GM18873 (cell line): ENCODE data around the gene TAS1R1.
"Not testable (repeated sequence)": the region's sequence is repeated elsewhere in the genome, so short reads cannot be mapped to it uniquely, and the experiment has no call there.

ENCODE experiments used
- ATAC-seq: cut with Tn5 transposase; IDR thresholded peaks from one replicate; pipeline ENCODE4 v1.9.1; 2021; ENCODE audit warnings: mild to moderate bottlenecking, moderate library complexity, moderate number of reproducible peaks; ENCODE audit not compliant: unreplicated experiment, low FRiP score

TAS1R1 gene

DNA sequence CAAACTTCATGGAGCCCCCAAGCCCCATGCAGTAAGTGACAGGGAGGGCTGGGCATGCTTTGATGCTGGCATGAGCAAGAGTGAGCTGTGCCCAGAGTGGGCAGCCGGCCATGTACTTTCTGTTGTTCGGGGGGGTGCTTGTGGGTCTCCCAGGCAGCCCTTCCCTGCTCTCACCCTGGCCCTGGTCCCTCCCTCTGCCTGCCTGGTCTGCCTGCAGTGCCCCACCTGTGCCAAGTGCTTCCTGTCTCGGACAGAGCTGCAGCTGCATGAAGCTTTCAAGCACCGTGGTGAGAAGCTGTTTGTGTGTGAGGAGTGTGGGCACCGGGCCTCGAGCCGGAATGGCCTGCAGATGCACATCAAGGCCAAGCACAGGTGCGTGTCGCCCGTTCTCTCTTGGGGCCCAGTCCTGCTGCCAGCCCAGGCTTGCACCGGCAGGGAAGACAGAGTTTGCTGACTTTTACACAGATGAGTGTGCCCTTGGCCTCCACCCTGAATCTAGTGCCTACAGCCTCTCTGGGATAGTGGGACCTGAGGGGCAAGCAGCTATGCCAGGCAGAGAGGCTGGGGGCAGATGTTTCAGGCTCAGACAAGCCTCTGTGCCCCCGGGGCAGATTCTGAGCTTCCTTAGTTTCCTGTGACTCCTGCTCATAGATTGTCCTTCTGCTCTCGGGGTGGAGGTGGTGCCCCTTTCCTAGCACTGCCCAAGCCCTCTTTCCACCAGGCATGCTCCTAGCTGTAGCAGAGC lies 32.3 kb downstream of the TAS1R1 start:
- no peak for ATAC-seq

DNA sequence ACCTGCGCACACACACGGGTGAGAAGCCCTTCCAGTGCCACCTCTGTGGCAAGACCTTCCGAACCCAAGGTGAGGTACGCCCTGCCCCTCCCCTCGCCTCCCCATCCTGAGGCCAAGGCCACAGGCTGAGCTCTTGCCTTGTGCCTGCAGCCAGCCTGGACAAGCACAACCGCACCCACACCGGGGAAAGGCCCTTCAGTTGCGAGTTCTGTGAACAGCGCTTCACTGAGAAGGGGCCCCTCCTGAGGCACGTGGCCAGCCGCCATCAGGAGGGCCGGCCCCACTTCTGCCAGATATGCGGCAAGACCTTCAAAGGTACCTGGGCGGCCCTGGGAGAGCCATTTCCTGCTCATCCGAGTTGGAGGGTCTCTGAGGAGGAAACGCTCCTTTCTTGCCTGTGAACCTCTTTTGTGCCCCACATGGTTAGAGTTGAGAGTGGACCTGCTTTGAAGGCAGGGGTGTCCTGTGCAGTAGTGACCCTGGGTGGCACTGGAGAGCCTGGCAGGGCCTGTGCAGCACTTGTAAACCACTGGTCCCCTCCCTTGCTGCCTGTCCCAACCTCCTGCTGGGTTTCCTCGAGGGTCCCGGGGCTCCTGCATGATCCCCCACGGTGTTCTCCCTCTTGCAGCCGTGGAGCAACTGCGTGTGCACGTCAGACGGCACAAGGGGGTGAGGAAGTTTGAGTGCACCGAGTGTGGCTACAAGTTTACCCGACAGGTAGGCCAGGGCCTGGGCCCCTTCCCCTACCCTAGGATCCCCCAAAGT lies 33.2 kb downstream of the TAS1R1 start:
- no peak for ATAC-seq

DNA sequence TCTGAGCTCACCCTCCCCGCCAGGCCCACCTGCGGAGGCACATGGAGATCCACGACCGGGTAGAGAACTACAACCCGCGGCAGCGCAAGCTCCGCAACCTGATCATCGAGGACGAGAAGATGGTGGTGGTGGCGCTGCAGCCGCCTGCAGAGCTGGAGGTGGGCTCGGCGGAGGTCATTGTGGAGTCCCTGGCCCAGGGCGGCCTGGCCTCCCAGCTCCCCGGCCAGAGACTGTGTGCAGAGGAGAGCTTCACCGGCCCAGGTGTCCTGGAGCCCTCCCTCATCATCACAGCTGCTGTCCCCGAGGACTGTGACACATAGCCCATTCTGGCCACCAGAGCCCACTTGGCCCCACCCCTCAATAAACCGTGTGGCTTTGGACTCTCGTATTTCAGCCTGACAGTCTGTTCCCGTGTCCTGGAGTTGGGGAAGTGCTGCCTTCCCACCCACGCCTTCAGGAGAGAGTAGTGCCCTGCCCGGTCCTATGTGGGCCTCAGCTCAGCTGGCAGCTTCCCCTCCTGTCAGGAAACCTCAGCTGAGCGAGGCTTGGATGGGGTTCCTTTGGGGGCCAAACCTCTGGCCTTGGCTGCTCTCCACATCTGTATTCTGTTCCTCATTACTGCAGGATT lies 33.9 kb downstream of the TAS1R1 start:
- ATAC-seq, result no peak

DNA sequence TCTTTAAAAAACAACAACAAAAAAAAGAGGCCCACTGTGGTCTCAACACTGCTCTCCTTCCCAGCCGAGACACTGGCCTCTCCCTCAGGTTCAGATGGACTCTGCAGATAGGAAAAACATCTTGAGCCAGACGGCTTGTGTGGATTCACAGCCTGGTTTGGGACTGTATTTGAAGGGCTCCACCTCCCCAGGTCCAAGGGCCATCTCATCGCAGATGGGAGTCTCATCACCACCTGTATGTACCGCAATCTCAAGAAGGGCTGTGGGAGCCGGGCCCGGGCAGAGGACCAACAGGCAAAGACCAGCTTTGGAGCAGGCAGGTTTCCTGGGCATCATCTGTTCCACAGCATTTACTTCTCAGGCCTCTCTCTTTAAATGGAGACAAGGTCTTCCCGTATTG lies 34.9 kb downstream of the TAS1R1 start:
- ATAC-seq, result no peak

DNA sequence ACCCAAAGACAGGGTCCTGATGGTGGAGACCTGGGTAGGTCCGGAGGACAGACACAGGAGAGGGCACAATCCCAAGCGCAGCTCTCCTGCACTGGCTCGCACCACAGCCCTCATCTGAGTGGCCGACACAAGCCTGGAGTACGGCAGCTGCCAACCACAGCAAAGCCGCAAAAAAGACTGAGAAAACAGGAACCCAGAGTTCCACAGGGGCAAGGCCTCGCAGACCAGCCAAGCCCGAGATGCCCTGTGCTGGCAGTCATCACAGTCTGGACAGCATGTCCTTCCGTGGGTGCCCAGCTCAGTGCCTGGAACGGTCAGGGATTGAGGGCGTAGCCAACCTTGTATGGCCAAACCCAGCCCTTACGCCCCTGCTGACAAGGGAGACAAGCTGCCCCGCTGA lies 36.1 kb downstream of the TAS1R1 start:
- ATAC-seq, result no peak

DNA sequence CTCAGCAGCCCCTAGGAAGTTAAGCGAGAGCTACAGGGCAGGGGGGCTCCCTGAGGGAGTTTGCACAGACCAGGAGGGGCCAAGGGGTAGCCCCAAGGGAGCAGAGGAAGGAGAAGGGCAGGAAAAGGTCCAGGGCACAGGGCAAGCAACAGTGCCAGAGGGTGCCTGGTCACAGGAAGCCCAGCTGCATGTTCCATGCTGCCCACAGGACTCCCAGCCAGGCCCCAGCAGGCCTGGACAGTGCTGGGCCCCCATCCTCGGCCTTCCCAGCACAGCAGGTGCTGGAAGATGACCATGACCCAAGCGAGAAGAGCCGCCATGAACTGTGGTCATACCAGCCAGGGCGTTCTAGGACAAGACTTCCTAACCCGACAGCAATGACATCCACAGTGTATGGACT lies 36.5 kb downstream of the TAS1R1 start:
- ATAC-seq, result no peak

DNA sequence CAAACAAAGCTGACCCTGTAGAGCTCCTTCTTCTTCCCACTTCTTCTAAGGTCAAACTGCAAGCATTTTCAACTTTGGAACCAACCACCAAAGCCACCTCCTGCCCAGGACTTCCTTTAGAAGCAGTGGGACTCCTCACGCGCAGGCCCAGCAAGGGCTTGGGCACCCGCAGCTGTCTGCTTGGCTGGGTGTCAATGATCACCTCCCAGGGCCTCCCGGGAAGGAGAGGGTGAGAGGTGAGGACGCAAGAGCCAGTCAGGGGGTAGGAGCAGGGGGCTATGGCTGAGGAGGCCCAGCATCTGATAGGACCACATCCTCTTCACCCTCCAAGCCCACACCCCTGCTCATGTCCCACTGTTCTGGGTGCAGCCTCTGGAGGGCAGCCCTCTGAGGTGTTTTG lies 37.3 kb downstream of the TAS1R1 start:
- ATAC-seq, result no peak

DNA sequence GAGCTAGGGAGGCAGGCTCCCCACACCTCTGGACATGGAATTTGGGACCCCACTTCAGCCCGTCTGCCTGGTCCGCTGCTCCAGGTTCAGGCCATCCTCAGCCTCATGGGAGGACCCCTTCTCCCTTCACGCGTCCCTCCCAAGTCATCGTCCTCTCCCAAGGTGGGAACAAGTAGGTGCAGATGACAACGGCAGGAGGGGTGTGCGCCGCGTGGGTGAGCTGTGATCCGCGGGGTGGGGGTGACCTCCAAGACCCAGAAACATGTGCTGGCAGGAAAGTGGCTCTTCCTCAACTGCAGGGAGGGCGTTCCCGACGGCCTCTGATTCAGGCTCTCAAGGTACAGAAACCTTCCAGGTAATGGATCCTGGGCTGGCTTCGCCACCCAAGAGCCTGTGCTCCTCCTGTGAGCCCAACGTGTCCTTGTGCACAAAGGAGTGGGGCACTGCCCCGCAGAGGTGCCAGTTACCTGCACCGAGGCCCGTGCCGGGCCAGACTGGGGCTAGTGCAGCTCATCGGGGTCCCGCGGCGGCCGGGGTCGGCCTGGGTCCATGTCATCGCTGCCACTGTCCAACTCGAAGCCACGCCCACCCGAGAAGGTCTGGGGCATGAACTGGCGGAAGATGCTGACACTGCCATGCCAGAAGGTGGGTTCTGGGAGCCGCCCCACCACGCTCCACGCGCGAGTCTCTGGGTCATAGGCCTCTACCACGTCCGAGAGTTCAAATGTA lies 37.9 kb downstream of the TAS1R1 start:
- no peak for ATAC-seq

DNA sequence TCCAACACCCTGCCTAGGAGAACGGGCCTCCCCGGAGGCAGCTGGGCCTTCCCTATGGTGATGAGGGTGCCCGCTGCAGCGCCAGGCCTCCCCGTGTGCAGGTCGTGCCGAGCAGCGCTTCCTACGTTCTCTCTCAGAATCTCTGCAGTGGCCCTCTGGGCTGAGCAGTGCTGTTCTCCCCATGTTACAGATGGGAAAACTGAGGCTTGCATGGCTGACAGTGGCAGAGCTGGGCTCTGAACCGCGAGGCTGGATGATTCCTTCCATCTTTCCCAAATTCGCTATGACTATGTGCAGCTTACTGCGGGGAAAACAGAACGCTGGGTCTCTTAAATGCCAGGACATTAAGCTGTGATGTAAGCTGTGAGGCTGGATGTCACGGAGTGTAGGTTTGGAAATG lies 38.7 kb downstream of the TAS1R1 start:
- ATAC-seq, result no peak

DNA sequence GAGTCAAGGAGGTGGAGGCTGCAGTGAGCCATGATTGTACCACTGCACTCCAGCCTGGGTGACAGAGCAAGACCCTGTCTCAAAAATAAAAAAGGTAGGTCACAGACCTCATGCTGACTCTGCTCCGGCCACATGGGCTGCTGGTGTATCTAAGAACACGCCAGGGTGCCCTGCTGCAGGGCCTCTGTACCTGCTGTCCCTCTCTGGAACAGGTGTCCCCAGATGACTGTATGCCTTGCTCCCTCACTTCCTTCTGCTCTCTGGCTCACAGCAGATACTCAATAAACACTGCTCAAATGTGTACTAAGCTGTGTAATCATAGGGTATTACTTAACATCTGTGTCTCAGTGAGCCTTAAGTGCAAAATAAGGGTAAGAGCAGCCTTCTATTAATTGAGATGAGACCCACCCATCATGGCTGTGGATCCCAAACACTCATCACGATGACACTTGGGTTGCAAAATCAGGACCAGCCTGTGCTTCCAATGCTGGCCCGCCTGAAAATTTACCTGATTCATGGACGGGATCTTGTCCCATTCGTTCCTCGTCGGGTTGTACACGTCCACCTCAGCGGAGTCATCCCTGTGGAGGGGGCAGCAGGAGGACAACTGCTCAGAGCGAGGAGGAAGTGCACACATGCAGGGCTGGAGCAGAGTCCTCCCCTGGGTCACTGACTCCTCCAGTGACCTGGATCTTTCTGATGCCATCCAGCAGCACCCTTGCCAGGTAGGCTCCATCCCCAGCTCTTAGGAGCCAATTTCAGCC lies 40.1 kb downstream of the TAS1R1 start:
- ATAC-seq, result no peak

DNA sequence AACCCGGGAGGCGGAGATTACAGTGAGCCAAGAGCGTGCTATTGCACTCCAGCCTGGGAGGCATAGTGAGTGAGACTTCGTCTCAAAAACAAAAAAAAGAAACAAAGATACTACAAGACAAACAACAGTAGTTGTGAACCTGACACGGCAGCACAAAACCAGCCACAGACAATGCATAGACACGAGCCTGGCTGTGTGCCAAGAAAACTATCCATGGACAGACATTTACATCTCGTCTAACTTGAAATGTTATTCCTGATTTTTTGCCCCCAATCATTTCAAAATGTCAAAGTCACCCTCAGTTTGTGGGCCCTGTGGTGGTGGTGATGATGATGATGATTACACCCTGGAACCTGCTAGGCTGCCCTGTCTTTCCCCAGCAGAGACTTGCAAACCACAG lies 41.2 kb downstream of the TAS1R1 start:
- no peak for ATAC-seq

DNA sequence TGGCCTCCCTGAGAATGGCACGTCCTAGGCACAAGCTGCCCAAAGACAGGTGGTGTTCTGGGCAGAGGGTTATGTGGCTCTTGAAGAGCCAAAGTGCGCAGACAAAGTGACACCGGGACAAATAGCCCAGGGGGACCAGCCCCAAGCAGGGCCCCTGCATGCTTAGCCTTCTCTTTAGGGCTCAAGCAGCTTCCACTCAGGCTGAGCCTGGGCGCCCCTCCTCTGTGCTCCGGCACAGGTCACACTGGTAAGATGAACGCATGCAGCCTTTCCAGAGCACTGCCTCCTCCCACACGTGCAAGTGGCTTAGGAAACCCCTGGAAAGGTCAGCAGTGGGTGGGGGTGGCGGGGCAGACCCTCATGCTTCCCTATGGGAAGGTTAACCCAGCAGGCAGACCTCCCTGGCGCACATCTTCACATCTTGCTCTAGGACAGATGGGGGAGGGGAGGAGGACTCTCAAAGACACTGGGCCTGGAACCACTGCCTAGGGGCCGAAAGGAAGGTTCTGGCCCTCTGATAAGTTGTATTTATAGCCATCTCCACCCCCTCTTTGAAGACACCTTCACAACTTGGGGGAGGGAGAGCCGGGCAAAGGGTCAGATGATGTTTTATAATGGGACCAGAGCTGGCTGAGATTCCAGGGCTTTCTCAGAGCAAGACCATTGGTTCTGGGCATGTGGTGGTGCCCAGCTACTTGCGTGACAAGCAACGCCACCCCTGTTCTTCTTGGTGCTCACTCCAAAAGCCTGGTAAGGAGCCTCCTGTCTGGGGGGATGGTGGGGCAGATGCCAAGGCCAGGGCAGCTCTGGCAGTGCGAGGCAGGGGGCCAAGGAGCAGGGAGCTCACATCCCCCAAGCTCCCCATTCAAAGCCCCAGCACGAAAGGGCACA lies 42.0 kb downstream of the TAS1R1 start:
- ATAC-seq, result no peak

DNA sequence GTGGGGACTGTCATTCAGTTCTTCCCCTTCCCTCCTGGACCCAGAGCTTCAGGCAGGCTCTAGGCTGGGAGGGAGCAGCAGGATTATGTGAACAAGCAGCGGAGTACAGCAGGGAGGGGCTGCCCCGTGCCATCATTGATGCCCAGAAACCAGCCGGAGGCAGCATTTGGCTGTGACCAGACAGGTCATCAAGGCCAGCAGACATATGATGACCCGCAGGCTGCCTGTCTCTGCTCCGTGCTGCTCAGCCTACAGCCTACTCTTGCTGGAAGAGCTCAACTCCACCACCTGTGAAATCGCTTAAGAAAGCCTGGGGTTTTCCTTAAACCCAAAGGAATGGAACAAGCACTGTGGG lies 42.6 kb downstream of the TAS1R1 start:
- no peak for ATAC-seq

DNA sequence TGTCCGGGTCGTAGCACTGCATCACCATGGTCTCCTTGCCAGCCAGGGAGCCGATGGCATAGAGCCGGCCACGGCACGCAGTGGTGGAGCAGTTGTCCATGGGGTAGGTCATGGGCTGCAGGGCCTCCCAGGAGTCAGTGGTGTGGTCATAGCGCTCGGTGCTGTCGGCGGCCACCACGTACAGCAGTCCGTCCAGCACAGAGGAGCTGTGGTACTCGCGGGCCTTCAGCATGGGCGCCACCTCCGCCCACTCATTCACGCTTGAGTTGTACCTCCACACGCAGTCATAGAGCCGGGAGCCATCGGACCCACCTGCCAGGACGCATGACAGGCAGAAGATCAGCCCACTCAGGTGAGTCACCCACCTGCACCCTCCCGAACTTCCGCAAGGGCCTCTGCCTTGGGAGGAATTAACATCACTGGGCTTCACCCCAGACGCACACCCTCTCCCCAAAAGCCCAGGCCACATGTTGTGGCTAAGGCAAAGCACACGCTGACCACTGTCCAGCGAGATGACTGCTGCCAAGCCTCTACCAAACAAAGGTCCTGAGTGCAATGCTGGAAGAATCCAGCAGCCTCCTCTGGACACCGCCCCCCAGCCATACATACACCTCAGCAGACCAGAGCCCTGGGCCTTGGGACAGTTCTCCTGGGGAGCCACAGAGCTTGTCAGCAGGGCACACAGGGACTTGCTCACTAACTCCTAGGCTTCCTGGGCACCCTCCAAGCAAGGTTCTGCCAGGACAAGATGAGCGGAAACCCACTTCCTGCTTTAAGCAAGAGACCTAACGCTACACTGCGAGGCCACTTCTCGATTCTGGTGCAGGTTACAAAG lies 44.3 kb downstream of the TAS1R1 start:
- no peak for ATAC-seq

DNA sequence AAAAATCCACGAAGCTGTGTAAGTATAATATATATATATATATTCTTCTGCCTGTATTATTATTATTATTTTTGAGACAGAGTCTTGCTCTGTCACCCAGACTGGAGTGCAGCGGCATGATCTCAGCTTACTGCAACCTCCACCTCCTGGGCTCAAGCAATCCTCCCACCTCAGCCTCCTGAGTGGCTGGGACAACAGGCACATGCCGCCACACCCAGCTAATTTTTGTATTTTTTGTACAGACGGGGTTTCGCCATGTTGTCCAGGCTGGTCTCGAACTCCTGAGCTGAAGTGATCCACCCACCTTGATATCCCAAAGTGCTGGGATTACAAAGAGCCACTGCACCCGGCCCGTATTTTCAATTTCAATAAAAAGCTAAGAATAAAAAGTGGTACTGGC lies 44.9 kb downstream of the TAS1R1 start:
- ATAC-seq, result not testable (repeated sequence)

DNA sequence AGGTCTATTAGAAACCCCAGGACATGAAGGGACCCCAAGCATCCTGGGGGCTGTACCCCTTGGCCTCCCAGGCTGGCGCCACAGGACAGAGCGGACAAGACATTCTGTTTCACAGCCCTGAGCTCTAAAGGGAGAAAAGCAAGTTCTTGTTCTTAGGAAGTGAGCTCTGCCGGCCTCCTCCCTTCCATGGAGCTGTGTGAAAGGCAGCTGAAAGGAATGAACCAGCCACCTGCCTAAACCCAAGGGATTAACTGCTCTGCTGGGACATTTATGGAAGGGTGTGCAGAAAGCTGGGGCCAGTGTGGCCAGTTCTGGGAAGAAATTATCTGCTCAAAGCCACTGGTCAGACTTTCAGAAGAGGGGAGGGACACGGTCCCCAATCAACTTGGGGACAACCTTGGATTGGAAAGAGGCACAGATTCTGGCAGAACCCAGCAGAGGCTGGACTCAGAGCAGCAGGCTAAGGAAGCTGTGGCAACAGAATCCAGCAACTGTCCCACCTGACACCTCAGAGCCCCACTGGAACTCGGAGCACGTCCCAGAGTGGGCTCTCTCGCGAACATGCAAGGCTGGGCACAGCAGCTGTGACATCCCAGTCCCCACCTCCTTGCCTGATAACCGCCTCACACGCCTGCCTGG lies 45.4 kb downstream of the TAS1R1 start:
- ATAC-seq, result no peak

DNA sequence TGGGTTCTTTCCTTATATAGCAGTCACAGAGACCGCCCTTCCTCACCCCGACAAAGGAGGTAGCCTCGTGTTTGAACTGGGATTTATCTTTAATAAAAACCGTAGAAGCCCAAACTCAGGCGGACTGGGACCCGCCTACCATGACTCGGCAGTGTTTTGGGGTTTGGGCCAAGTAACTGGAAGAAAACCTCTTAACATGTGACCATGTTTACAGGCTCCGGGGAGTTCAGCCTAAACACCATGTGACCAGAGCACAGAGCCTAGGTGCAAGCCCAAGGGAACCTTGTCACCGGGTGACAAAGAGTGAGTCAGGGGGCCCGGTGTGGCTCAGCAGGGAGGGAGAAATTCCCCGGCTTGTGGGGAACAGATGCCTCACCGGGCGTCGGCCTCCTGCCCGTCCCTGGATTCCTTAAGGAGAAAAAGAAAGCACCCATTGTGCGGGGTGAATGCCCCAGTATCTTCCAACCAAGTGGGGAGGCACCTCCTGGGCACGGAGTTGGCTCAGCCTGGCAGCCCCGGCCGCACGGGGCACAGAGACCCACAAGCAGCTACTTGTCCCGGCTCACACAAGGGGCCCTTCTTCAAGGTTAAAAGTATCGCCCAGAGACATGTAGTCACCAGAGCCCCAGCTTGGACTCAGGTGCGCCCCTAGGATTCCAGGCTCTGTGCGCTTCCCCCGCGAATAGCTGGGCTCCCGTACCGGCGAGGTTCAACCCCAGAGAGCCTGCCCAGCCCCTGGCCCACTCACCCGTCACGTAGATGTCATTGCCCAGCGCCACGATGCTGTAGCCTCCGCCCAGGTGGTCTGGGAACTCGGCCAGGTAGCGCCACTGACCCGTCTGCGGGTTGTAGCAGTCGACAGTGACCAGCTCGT lies 46.2 kb downstream of the TAS1R1 start:
- no peak for ATAC-seq
